Central memory CD4-positive, alpha-beta T cell (primary cell): ENCODE data around the gene P4HA3.

Experiments
- DNase-seq: peaks from one replicate; pipeline ENCODE4 v3.0.0; 2022

Gene P4HA3

GRCh38 chr11:74316772-74317505 lies 5.5 kb upstream of the P4HA3 start:
- DNase-seq = no peak

- DNase-seq = no peak
Measured at GRCh38 chr11:74312326-74312725, 886 bp upstream of the P4HA3 start.

- DNase-seq = no peak
Measured at GRCh38 chr11:74310857-74311256, 583 bp downstream of the P4HA3 start.

GRCh38 chr11:74307434-74307833 lies 4.0 kb downstream of the P4HA3 start:
- DNase-seq = no peak

DNA sequence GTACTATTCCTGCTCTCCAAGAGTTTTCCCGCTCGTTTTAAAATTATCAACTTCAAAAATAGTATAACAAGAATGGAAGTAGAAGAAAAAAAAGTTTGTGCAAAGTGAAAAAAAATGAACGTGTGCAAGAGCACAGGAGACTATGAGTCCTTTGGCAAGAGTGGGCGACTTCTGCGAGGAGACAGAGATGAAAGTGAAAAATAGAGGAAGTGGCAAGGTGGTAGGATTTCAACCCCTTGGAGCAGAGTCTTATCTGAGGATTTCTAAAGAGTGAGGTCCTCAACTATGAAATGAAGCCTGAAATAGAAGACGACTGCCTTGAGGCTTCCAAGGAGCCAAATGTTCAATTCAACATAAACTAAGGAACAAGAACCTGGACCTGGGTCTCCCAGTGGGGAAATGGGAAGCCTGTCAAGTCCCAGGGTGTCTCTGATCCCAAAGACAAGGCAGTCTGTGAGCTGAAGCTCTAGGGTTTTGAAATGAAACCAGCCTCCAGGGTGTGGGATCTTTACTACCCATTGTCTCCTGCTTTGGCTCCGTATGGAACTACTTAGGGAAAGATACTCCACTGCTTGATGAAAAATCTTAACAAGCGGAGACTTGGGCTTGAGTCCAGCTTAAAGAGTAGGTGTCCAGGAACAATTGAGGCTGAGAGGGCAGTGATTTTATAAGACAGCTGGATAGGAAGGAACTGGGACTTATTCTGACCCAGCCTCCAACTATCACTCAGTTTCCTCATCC lies 4.8 kb downstream of the P4HA3 start:
- DNase-seq = no peak

DNA sequence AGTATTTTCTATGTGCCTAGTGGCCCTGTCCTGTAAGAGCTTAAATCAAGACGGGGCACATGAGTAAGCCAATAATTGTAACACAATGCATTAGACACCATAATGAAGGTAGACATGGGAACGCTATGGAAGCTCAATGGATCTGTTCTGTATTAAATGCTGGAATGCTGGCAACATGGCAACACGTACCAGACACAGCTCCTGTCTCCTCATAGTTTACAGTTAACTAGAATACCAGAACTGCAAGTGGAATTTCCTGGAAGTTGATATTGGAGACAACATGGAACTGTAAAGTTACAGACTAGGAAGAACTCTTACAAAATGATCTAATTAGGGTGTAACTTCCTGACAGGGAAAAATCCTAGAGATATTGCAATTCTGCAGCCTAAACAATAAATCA lies 12.4 kb downstream of the P4HA3 start:
- no peak for DNase-seq

DNA sequence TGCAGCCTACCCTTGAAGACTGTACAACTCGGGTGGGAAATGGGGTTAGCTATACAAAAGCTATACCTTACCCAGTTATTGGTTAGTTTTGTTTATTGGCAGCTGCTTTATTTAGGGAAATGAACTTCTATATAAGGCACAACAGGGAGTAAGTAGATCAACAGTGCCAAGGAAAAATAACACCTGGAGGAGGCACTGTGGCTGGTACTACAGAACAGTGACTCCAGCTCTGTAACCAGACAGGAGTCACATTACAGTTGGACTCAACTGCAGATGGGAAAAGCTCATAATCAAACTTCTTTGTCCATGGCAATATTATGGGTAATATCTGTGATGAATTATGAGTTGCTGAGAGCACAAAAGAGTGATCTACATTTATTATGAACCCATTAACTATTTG lies 14.0 kb downstream of the P4HA3 start:
- no peak for DNase-seq

- no peak for DNase-seq
Measured at GRCh38 chr11:74288911-74289310, 22.5 kb downstream of the P4HA3 start.

DNA sequence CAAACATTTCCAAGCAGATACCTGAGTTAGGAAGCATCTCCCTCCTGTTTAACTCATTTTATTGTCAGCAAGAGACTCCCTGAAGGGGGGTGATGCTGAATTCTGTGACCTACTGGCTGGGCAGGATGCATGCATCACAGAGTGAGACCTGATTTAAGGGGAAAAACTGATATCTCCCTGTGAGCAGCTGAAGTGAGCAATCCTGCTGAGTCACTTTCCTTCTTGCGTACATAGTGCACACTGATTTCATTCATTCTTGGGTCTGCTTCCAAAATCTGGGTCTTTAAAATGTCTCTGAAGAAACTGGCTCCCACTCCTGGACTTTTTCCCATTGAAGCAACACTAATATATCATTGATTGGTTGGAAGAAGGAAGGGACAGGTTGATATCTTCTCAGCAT lies 23.3 kb downstream of the P4HA3 start:
- no peak for DNase-seq

DNA sequence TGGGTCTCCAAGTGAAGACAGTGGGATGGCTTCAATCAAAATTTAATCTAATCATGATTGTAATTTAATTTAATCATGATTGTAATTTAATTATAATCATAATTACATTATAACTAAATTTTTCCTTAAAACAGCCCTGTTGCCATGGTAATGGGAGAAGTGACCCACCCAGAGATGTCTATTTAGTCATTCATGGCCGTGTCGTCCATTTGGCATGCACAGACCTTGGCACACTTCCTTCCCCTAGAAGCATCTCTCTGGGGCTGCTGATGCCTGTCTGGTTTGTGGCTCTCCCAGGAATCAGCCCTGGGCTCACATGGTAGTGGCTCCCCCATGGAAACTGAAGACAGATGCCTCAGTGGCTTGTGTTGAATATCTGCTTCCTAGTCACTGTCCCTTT lies 27.0 kb downstream of the P4HA3 start:
- no peak for DNase-seq

- no peak for DNase-seq
Measured at GRCh38 chr11:74283580-74284180, 27.8 kb downstream of the P4HA3 start.

DNA sequence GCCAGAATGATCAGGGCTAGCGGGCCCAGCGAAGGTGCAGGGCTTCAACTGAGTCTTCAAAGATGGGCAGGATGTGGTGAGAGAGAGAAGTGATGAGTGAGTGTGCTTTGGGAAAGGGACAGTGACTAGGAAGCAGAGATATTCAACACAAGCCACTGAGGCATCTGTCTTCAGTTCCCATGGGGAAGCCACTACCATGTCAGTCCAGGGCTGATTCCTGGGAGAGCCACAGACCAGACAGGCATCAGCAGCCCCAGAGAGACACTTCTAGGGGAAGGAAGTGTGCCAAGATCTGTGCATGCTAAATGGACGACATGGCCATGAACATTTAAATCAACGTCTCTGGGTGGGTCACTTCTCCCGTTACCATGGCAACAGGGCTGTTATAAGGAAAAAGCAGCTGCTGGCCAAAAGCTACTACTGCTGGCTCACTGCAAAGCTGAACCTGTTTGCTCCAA lies 28.5 kb downstream of the P4HA3 start:
- DNase-seq = no peak

- DNase-seq = no peak
Measured at GRCh38 chr11:74282421-74282820, 29.0 kb downstream of the P4HA3 start.

DNA sequence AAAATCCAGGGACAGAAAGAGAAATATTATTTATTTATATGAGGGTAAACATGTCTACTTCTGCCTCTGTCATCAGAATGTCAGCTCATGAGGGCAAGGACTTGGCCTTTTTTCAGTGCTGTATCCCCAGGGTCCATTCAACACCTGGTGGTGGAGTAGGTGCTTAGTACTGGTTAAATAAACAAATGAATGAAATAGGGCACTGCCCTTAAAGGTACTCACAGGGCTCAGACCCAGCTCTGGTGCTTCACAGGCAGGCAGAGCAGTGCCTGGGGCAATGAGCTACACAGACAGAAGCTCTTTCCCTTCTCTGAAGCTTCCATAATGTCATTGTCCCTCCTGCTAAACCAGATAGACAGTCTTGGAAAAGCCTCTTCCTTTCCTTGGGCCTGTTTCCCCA lies 30.9 kb downstream of the P4HA3 start:
- no peak for DNase-seq

GRCh38 chr11:74279256-74279655 lies 32.2 kb downstream of the P4HA3 start:
- DNase-seq = no peak

GRCh38 chr11:74278721-74279161 lies 32.7 kb downstream of the P4HA3 start:
- DNase-seq = no peak

DNA sequence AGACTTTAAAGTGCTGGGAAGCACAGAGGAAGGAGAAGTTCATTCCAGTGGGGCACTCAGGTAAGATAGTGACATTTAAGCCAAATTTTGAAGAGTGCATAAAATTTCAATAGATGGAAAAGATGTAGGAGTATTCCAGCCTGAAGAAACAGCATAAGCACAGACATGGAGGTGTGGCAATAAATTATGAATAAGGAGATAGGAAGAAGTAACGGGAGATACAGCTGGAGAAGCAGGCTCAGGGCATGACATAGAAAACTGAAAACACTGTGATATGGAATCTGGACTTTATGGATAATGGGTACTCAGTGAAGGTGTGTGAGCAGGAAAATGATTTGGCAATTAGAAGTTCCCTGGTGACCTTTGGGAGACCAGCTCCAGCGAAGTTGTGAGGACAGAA lies 33.3 kb downstream of the P4HA3 start:
- no peak for DNase-seq

GRCh38 chr11:74276581-74276980 lies 34.9 kb downstream of the P4HA3 start:
- DNase-seq = no peak

DNA sequence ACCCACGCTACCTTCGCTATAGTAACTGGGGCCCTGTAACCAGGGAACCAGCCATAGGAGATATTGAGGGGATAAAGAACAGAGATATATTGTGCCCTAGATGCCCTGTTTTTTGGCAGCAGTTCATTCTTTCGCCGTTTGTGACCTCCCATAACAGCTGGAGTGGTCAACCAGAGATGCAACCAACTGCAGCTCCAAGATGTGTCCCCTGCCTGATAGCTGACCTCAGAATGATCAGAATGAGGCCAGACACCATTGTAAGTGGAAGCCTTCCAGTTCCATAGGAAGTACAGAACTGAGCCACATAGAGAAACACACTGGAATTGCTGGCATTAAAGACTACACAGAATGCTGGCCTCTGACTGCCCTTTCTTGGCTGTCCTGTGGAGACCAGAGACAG lies 39.2 kb downstream of the P4HA3 start:
- DNase-seq = no peak

DNA sequence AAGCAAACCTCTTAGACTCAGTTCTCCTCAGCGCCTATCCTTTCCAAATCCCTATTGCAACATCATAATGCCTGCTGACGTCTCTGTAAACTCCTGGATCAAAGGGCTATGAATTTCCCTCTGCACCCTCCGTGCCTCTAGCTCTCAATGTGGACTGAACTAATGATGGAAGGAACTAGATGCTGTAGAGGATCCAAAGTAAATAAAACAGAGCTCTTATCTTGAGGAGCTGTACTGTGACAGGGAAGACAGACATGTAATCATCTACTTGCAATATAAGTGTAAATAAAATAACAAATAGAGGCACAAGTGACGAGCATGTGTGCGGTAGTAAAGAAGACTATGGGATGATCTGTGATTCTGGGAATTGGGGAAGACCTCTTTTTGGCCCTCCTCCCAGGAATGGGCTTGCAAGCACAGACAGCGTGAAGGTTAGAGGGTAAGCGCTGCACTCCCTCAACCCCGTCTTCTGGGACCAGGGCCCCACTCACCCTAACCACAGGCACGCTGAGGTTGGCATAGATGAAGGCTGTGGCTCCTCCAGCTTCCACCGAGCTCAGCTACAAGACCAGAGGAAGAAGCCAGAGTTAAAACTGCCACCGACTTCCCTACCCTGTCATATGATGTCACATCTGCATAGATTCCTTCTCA lies 42.2 kb downstream of the P4HA3 start:
- DNase-seq = no peak

GRCh38 chr11:74268456-74268855 lies 43.0 kb downstream of the P4HA3 start:
- DNase-seq = no peak

DNA sequence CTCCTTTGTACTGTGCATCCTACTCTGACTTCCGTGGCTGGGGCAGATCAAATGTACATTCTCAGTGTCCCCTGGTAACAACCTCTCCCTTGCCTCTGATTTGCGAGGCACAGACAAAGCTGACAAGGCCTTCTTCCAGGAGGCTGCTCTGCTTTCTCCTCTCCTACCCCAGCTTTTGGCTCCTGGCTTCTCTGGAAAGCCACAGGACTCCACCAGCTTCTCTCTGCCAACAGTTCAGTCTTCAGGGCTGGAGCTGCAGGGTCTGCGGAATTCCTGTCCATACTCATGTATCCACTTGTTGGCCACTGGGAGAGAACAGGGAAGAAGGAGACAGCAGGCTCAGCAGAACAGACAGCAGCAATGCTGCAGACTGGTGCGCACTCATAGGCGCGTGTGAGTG lies 44.4 kb downstream of the P4HA3 start:
- DNase-seq = no peak

DNA sequence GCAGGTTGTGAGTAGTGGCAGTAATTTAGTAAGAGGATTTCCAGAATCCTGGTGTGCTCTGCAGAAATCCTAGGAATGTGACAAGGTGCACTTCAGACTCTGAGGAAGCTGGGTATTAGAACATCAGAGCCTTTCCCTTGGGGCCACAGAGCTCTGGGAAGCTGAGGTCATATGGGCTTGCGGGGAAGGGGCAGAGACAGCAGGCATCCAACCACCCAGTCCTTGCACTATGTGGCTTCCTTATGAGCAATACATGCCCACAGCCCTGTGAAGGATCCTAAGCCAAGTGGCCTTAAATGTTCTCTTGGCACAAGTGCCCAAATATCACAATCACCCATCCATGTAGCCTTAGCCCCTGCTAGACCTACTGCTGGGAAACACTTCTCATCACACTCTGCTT lies 46.2 kb downstream of the P4HA3 start:
- no peak for DNase-seq

GRCh38 chr11:74262725-74263124 lies 48.7 kb downstream of the P4HA3 start:
- DNase-seq = no peak
